ENCODE results near the gene MBD5.

The MBD5 gene

DNA sequence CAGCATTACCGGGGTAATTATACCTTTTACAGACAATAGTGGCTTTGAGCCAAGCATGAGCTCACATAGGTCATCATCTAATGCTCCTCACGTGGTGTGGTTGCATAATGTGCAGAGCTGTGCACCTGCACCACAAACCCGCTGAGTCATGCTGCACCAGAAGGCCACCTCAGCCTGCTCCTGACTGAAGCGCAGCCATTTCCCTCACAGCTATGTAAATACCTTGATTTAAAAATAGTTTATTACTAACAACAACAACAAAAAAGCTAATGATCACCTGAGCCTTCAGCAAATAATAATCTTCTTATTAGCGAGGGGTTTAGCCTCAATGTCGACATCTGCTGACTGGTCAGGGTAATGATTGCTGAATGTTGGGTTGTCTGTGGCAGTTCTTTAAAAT, 238.8 kb downstream of the MBD5 start:
- Histone ChIP-seq H3K9me3 (ENCODE audit: low read length) (peaks cover 32% of the 10 kb centered on the region), H3K4me3 (ENCODE audit: low read length) (no peak overlapping the region), H3K36me3 (ENCODE audit: insufficient read depth, low read length) (peaks cover 7% of the 10 kb centered on the region), H3K27me3 (ENCODE audit: insufficient read depth, low read length) (no peaks in the 10 kb centered on the region), H2AFZ (ENCODE audit: low read depth, low read length) (no peak overlapping the region), H3K4me1 (ENCODE audit: insufficient read depth, low read length) (no peaks in the 10 kb centered on the region)

DNA sequence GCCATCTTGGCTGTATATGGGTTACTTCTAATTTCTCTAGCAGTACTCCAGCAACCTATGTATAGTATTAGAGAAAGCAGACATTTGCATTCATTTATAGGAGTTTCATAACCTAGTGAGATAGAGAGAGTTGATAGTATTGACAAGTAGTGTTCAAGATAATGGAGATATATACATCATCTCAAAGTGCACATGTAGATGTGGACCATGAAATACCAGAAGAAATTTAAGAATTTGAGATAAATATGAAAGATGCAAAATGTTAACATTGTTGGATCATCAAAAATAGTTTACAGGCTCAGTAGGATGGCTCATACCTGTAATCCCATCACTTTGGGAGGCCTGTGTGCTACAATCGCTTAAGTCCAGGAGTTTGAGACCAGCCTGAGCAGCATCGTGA, 243.0 kb downstream of the MBD5 start:
- H3K4me1 ChIP-seq (ENCODE audit: insufficient read depth, low read length): peaks cover 1% of the 10 kb centered on the region
- peaks cover 8% of the 10 kb centered on the region for H3K9me3 ChIP-seq (ENCODE audit: low read length)
- no peaks in the 10 kb centered on the region for H3K27me3 ChIP-seq (ENCODE audit: insufficient read depth, low read length)
- no peaks in the 10 kb centered on the region for H3K36me3 ChIP-seq (ENCODE audit: insufficient read depth, low read length)
- no peak overlapping the region for H2AFZ ChIP-seq (ENCODE audit: low read depth, low read length)
- H3K4me3 ChIP-seq (ENCODE audit: low read length): no peak overlapping the region

DNA sequence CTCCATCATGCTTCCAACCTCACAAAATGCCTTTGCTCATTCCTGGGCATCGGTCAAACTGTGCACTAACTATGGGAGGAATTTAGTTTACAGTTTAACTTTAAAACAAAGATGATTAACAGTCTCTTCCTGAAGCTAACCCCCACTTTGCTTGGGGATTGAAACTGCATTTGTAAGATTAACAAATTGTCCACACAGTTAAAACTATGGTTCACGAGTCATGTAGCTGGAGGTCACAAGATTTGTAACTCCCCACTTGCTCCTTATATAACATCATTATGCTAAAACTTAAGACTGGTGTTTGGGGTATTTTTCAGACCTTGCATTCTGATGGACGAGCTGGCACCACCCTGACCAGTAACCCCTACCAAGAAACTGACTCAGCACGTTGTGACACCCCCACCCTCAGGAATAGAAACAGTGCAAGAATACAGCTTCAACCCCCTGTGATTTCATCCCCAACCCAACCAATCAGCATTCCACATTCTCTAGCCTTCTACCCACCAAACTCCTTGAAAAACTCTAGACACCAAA, 252.3 kb downstream of the MBD5 start:
- H3K4me1 ChIP-seq (ENCODE audit: insufficient read depth, low read length): no peaks in the 10 kb centered on the region
- no peaks in the 10 kb centered on the region for H3K9me3 ChIP-seq (ENCODE audit: low read length)
- no peak overlapping the region for H3K4me3 ChIP-seq (ENCODE audit: low read length)
- H2AFZ ChIP-seq (ENCODE audit: low read depth, low read length): no peak overlapping the region
- no peaks in the 10 kb centered on the region for H3K27me3 ChIP-seq (ENCODE audit: insufficient read depth, low read length)
- no peaks in the 10 kb centered on the region for H3K36me3 ChIP-seq (ENCODE audit: insufficient read depth, low read length)

DNA sequence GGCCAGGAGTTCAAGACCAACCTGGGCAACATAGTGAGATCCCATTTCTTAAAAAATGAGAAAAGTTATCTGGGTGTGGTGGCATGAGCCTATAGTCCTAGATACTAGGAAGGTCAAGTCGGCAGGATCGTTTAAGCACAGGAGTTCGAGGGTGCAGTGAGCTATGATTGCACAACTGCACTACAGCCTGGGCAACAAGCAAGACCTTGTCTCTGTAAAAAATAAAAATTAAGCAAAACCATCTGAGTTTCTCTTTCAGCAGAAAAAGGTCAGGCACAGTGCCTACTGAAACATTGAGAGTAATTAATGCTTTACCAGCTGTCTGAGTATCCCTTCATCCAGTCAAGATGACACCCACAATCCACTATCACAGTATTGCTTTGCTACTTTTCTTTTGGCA, 258.3 kb downstream of the MBD5 start:
- Histone ChIP-seq H3K4me3 (ENCODE audit: low read length) (no peak overlapping the region), H2AFZ (ENCODE audit: low read depth, low read length) (no peak overlapping the region), H3K9me3 (ENCODE audit: low read length) (no peaks in the 10 kb centered on the region), H3K36me3 (ENCODE audit: insufficient read depth, low read length) (no peaks in the 10 kb centered on the region), H3K27me3 (ENCODE audit: insufficient read depth, low read length) (no peaks in the 10 kb centered on the region), H3K4me1 (ENCODE audit: insufficient read depth, low read length) (no peaks in the 10 kb centered on the region)

DNA sequence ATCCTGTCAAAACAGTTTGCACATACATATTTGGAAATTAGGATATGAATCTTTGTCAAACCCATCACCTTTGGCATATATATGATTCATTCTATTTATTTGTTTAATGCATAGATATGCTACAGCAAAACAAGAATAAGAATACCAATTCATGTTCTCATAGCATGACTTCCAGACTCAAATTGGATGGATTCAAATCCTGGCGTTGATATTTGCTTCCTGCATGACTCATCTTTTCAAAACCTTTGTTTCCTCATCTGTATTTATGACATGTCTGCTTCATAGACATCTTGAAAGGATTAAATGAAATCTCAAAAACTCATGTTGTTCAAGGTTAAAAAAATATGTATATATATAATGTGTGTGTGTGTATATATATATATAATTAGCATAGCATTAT, 261.3 kb downstream of the MBD5 start:
- no peaks in the 10 kb centered on the region for H3K27me3 ChIP-seq (ENCODE audit: insufficient read depth, low read length)
- H3K4me3 ChIP-seq (ENCODE audit: low read length): no peak overlapping the region

DNA sequence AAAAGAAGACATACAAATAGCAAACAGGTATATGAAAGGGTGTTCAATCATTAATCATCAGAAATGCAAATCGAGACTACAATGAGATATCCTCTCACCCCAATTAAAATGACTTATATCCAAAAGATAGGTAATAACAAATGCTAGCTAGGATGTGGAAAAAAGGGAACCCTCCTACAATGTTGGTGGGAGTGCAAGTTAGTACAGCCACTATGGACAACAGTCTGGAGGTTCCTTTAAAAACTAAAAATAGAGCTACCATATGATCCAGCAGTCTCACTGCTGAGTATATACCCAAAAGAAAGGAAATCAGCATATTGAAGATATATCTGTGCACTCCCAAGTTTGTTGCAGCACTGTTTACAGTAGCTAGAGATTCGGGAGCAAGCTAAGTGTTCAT, 271.5 kb downstream of the MBD5 start:
- Histone ChIP-seq H3K4me1 (ENCODE audit: insufficient read depth, low read length) (no peaks in the 10 kb centered on the region), H2AFZ (ENCODE audit: low read depth, low read length) (no peak overlapping the region), H3K27me3 (ENCODE audit: insufficient read depth, low read length) (no peaks in the 10 kb centered on the region), H3K4me3 (ENCODE audit: low read length) (no peak overlapping the region), H3K36me3 (ENCODE audit: insufficient read depth, low read length) (no peaks in the 10 kb centered on the region), H3K9me3 (ENCODE audit: low read length) (peaks cover 1% of the 10 kb centered on the region)

More for the DNA sequence above, 261.3 kb downstream of the MBD5 start:
- Histone ChIP-seq H3K9me3 (ENCODE audit: low read length) (no peaks in the 10 kb centered on the region), H3K36me3 (ENCODE audit: insufficient read depth, low read length) (no peaks in the 10 kb centered on the region), H3K4me1 (ENCODE audit: insufficient read depth, low read length) (no peaks in the 10 kb centered on the region), H2AFZ (ENCODE audit: low read depth, low read length) (no peak overlapping the region)

DNA sequence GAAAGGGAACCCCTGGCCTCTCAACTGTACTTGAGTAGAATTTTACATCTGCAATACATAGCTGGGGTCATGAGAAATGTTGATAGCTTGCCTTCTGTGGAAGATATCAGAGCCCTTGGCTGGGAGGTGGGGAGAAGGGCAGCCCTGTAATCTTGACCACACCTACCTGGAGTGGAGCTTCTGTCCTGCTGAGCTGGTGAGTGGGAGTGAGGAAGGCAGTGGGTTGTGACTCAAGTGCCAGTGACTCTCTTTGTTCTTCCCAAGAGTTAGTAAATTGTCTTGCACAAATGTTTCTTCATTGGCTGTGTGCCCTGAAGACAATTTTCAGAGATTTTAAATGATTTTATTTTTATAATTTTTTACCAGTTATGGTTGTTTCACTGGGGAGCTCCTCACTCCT, 277.3 kb downstream of the MBD5 start:
- Histone ChIP-seq H3K9me3 (ENCODE audit: low read length) (no peaks in the 10 kb centered on the region), H3K4me1 (ENCODE audit: insufficient read depth, low read length) (peaks cover 6% of the 10 kb centered on the region), H2AFZ (ENCODE audit: low read depth, low read length) (no peak overlapping the region), H3K36me3 (ENCODE audit: insufficient read depth, low read length) (peaks cover 2% of the 10 kb centered on the region), H3K27me3 (ENCODE audit: insufficient read depth, low read length) (no peaks in the 10 kb centered on the region), H3K4me3 (ENCODE audit: low read length) (no peak overlapping the region)

DNA sequence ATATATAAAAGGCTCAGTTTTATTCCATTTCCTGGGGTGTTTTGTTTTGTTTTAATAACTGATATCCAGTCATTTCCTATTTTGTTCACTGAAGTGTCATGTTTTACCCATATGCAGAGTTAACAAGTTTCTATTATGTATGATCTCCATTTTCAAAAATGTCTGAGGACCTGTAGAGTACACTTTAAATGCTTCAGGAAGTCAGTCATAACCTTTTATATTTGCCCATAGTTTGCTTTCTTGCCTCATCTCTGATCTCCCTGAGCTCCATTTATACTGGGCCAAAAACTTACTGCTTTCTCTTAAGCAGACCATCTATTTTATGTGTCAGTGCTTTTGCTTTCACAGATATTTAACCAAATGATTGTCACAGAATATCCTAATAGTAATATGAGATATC, 278.7 kb downstream of the MBD5 start:
- Histone ChIP-seq H3K4me1 (ENCODE audit: insufficient read depth, low read length) (peaks cover 19% of the 10 kb centered on the region), H3K27me3 (ENCODE audit: insufficient read depth, low read length) (no peaks in the 10 kb centered on the region), H3K4me3 (ENCODE audit: low read length) (no peak overlapping the region), H2AFZ (ENCODE audit: low read depth, low read length) (no peak overlapping the region), H3K36me3 (ENCODE audit: insufficient read depth, low read length) (peaks cover 2% of the 10 kb centered on the region), H3K9me3 (ENCODE audit: low read length) (no peaks in the 10 kb centered on the region)

DNA sequence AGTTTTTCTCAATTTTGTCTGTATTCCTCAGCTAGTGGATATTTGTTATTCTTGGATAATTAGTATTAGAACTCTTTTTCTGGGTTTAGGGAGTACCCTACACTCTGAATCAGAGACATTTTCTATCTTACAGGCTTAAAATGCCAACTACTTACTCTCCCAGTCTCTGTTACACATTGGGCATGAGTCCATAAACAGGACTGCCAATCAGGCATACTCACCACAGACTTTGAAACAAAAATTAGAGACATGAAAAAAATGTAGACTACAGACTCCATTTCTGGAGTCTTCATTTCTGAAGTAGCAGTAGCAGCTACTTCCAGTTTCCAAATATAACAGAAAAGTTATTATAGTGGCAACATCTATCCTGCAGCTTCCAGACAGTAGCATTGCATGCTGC, 279.7 kb downstream of the MBD5 start:
- peaks cover 2% of the 10 kb centered on the region for H3K36me3 ChIP-seq (ENCODE audit: insufficient read depth, low read length)
- no peaks in the 10 kb centered on the region for H3K9me3 ChIP-seq (ENCODE audit: low read length)
- H2AFZ ChIP-seq (ENCODE audit: low read depth, low read length): no peak overlapping the region
- H3K4me1 ChIP-seq (ENCODE audit: insufficient read depth, low read length): peaks cover 25% of the 10 kb centered on the region
- H3K4me3 ChIP-seq (ENCODE audit: low read length): no peak overlapping the region
- no peaks in the 10 kb centered on the region for H3K27me3 ChIP-seq (ENCODE audit: insufficient read depth, low read length)

DNA sequence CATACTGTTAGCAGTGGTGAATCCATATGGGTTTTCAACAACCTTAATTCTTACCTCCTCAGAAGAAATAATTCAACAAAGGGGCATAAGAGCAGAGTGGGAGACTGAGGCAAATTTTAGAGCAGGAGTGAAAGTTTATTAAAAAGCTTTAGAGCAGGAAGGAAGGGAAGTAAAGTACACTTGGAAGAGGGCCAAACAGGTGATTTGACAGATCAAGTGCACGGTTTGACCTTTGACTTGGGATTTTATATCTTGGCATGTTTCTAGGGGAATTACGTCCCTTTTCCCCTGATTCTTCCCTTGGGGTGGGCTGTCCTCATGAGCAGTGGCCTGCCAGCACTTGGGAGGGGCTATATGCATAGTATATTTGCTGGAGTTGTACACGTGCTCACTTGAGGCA, 280.5 kb downstream of the MBD5 start:
- Histone ChIP-seq H2AFZ (ENCODE audit: low read depth, low read length) (no peak overlapping the region), H3K27me3 (ENCODE audit: insufficient read depth, low read length) (no peaks in the 10 kb centered on the region)

DNA sequence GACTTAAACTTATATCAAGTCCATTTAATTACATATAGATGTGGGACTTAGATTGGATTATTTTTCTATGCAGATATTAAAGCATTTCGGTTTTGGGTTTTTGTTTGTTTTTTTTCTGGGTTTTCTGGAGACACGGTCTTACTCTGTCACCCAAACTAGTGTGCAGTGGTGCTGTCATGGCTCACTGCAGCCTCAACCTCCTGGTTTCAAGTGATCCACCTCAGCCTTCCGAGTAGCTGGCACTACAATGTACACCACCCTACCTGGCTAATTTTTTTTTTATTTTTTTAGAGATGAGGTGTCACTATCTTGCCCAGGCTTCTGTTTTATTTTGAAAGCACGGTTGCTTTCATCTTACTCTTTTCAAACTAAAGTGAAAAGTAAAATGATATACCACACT, 281.6 kb downstream of the MBD5 start:
- Histone ChIP-seq H2AFZ (ENCODE audit: low read depth, low read length) (no peak overlapping the region), H3K4me3 (ENCODE audit: low read length) (no peak overlapping the region), H3K9me3 (ENCODE audit: low read length) (no peaks in the 10 kb centered on the region), H3K36me3 (ENCODE audit: insufficient read depth, low read length) (peaks cover 2% of the 10 kb centered on the region), H3K4me1 (ENCODE audit: insufficient read depth, low read length) (peaks cover 32% of the 10 kb centered on the region), H3K27me3 (ENCODE audit: insufficient read depth, low read length) (no peaks in the 10 kb centered on the region)

More for the DNA sequence above, 280.5 kb downstream of the MBD5 start:
- Histone ChIP-seq H3K36me3 (ENCODE audit: insufficient read depth, low read length) (peaks cover 2% of the 10 kb centered on the region), H3K9me3 (ENCODE audit: low read length) (no peaks in the 10 kb centered on the region), H3K4me3 (ENCODE audit: low read length) (no peak overlapping the region), H3K4me1 (ENCODE audit: insufficient read depth, low read length) (peaks cover 32% of the 10 kb centered on the region)

DNA sequence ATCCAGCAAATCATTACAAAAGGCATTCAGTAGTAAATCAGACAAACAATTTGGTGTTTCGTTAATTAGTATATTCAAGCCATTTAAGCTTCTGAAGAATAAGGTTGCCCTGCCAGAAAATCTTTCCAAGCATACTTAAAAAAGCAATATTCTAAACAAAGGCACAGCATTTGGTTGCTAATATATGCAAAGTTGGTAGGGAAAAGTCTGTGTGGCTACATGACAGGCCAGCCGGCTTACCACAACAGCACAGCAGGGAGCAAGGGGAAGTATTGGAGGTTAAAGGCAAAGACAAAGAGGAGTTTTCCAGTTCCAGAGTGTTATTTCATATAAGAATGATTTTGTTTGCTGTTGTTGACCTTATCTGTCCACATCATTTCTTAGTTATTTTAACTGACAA, 282.3 kb downstream of the MBD5 start:
- H3K4me1 ChIP-seq (ENCODE audit: insufficient read depth, low read length): peaks cover 32% of the 10 kb centered on the region
- H3K36me3 ChIP-seq (ENCODE audit: insufficient read depth, low read length): peaks cover 2% of the 10 kb centered on the region
- no peak overlapping the region for H2AFZ ChIP-seq (ENCODE audit: low read depth, low read length)
- no peak overlapping the region for H3K4me3 ChIP-seq (ENCODE audit: low read length)
- H3K27me3 ChIP-seq (ENCODE audit: insufficient read depth, low read length): no peaks in the 10 kb centered on the region
- no peaks in the 10 kb centered on the region for H3K9me3 ChIP-seq (ENCODE audit: low read length)

DNA sequence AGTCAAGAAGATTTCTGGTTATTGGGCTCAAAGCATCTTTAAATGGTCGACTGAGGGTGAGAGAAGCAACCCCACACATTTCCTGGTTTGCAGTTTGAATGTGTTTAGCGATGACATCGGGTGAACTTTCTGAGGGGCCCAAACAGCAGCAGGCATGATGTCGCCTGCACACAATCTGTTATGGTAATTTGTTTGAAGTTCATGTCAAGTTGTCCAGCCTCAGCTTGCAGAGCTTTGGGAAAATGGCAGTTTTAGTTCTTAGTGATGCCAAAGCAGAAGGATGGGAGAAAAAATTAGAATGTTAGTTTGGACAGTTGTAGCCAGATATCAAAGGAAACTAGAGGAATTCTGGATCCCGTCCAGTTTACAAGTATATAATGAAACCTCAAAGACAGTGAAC, 284.6 kb downstream of the MBD5 start:
- Histone ChIP-seq H3K9me3 (ENCODE audit: low read length) (no peaks in the 10 kb centered on the region), H2AFZ (ENCODE audit: low read depth, low read length) (no peak overlapping the region), H3K4me3 (ENCODE audit: low read length) (peak overlapping the region; percentile 6), H3K27me3 (ENCODE audit: insufficient read depth, low read length) (no peaks in the 10 kb centered on the region), H3K36me3 (ENCODE audit: insufficient read depth, low read length) (no peaks in the 10 kb centered on the region), H3K4me1 (ENCODE audit: insufficient read depth, low read length) (peaks cover 32% of the 10 kb centered on the region)

DNA sequence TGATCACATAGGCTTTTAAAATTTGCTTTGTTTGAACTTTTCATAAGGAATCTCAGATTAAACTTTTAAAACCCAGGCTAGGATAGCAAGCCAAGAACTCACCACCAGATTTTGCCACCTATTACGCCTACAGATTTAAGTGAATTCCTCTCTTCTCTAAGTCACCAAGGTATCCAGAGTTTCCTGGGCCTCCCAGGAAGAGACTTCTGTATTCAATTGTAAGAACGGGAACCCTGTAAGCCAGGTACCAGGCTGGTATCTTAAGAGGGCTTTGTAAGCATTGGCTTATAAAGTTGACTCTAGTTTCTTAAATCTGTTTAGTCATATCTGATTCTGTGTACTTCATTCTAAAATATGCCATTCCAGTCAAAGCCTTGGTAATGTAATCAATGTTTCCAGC, 285.1 kb downstream of the MBD5 start:
- Histone ChIP-seq H3K4me1 (ENCODE audit: insufficient read depth, low read length) (peaks cover 32% of the 10 kb centered on the region), H3K4me3 (ENCODE audit: low read length) (no peak overlapping the region), H3K27me3 (ENCODE audit: insufficient read depth, low read length) (no peaks in the 10 kb centered on the region), H3K36me3 (ENCODE audit: insufficient read depth, low read length) (no peaks in the 10 kb centered on the region), H3K9me3 (ENCODE audit: low read length) (no peaks in the 10 kb centered on the region), H2AFZ (ENCODE audit: low read depth, low read length) (no peak overlapping the region)

Measured in neuron (in vitro differentiated cells).